Tibial nerve (tissue), 4 donors: ENCODE data around the gene MLLT6. TPM values are rescaled to one million over a fixed set of nuclear protein-coding genes. Genes with fewer than 3 reads are reported as not detected.

ENCODE experiments used
- DNase-seq, 2 donors: peaks; one replicate each; pipeline ENCODE4 v3.0.0-alpha.2; 2019; ENCODE audit warnings: low spot score in 2 of 2
- H3K27ac ChIP-seq, 4 donors: fragments of 200-600 bp; sonication (generic) in 3 of 4; one replicate each; pipeline ENCODE4 v1.5.1; 2017 to 2019; ENCODE audit warnings: mild to moderate bottlenecking in 1 of 4
- H3K27me3 ChIP-seq, 2 donors: fragments of 200-600 bp; sonication (generic) in 1 of 2; one replicate each; pipeline versions ENCODE4 v1.5.1 to v1.6.0; 2017 to 2019
- H3K36me3 ChIP-seq, 3 donors: fragments of 200-600 bp; sonication (generic); one replicate each; pipeline ENCODE4 v1.5.1; 2018 to 2019
- H3K4me1 ChIP-seq, 4 donors: fragments of 200-600 bp; sonication (generic) in 3 of 4; one replicate each; pipeline ENCODE4 v1.5.1; 2017 to 2019
- H3K4me3 ChIP-seq, 4 donors: fragments of 200-600 bp; sonication (generic) in 3 of 4; one replicate each; pipeline ENCODE4 v1.5.1; 2017 to 2019; ENCODE audit warnings: mild to moderate bottlenecking in 1 of 4, moderate library complexity in 1 of 4
- H3K9me3 ChIP-seq, 4 donors: fragments of 200-600 bp; sonication (generic) in 3 of 4; one replicate each; pipeline ENCODE4 v1.5.1; 2017 to 2019
- CTCF ChIP-seq, 5 experiments: fragments of 200-600 bp in 3 of 5; fragments of 450-650 bp in 2 of 5; sonication (generic) in 3 of 5; IDR thresholded peaks; one replicate each; pipeline ENCODE4 v1.5.1; 2016 to 2019; ENCODE audit warnings: antibody characterized with exemption in 5 of 5, mild to moderate bottlenecking in 3 of 5, moderate library complexity in 2 of 5
- EP300 ChIP-seq, 2 donors: sonication (generic); formaldehyde crosslinking; IDR thresholded peaks; one replicate each; pipeline ENCODE4 v1.6.1; 2017; ENCODE audit warnings: antibody characterized with exemption in 2 of 2, mild to moderate bottlenecking in 1 of 2
- POLR2A ChIP-seq, 2 donors: fragments of 450-650 bp; IDR thresholded peaks; one replicate each; pipeline ENCODE4 v1.6.1; 2017; ENCODE audit warnings: antibody characterized with exemption in 2 of 2, mild to moderate bottlenecking in 2 of 2, moderate library complexity in 2 of 2
- WGBS, 2 donors: methylation state at CpG; one replicate each; pipeline ENCODE4 v1.1.5; 2018; 5-methylcytosine and 5-hydroxymethylcytosine counted together
- total RNA-seq, 4 donors: library from RNA; depleted of rRNA; stranded (reverse); fragments of >200 nt; gene quantifications; one replicate each; pipeline ENCODE4 v1.1.0, GENCODE V29; 2016

The MLLT6 gene
- total RNA-seq, 4 donors from 2014 or later, result 83.9 to 185 (median 116) TPM

DNA sequence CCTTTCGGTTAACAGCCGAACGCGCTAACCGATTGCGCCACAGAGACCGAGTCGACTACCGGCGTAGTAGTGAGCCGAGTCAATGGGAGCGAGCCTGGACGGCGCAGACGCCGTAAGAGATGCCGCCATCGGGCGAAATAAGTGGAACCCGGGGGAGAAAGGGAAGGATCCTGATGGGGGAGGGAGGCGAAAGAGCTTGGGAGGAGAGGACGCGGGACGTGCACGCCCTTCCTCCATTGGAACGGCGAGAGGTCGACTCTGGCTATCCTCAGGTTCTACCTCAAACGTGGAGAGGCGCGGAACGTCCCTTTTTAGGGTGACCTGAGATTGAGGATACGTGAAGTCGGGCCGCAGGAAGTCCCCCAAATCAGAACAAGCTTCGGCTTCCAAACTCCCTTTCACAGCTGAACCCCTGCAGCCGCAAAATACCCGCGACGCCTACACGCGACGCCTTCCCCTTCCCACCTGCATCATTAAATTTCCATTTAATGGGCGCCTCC lies 46.8 kb downstream of the MLLT6 start:
- 0 to 1% methylated on average over 44 of the region's 44 CpGs for WGBS, 2 donors
- TF ChIP-seq CTCF (IDR thresholded peaks at IDR 0.05), result no peak
- no peak for TF ChIP-seq POLR2A (IDR thresholded peaks at IDR 0.05)
- no peak for TF ChIP-seq EP300 (IDR thresholded peaks at IDR 0.05)
- H3K36me3 ChIP-seq, result peaks cover 0 to 29% (median 4%) of the 10 kb centered on the region in 3 donors
- H3K4me3 ChIP-seq, result peak overlapping the region; percentile 67 to 87 (median 76)
- peak; percentile 73 to 81 for DNase-seq
- H3K27ac ChIP-seq, result peak overlapping the region; percentile 41 to 91 (median 88)
- H3K4me1 ChIP-seq, result peaks cover 0 to 63% (median 48%) of the 10 kb centered on the region in 4 donors
- H3K27me3 ChIP-seq, result peaks cover 0 to 3% of the 10 kb centered on the region in 2 donors
- H3K9me3 ChIP-seq, result no peaks in the 10 kb centered on the region

GRCh38 chr17:38752308-38753070 lies 47.4 kb downstream of the MLLT6 start, which contains the start of gene PSMB3:
TSS of gene PSMB3 (plus strand) at chr17:38752741. CDS start at chr17:38752827, 86 bp downstream.
- Histone ChIP-seq H3K27ac (peak within 1 kb of the TSS; percentile 41 to 93 (median 88)), H3K4me1 (peaks cover 0 to 60% (median 42%) of the 10 kb centered on the region in 4 donors), H3K27me3 (peaks cover 0 to 3% of the 10 kb centered on the region in 2 donors), H3K36me3 (peaks cover 0 to 35% (median 4%) of the 10 kb centered on the region in 3 donors), H3K9me3 (no peaks in the 10 kb centered on the region), H3K4me3 (peak within 1 kb of the TSS; percentile 67 to 87 (median 76))
- peak in 1 of 5 experiments; percentile 53 for TF ChIP-seq CTCF (IDR thresholded peaks at IDR 0.05)
- TF ChIP-seq EP300 (IDR thresholded peaks at IDR 0.05), result peak in 1 of 2 donors; percentile 89
- peak; percentile 5 to 28 for TF ChIP-seq POLR2A (IDR thresholded peaks at IDR 0.05)
- 0% methylated on average over 44 of the region's 44 CpGs for WGBS, 2 donors
- peak; percentile 96 to 99 for DNase-seq

GRCh38 chr17:38753071-38753506 lies 48.0 kb downstream of the MLLT6 start:
- no peak for DNase-seq
- Histone ChIP-seq H3K36me3 (peaks cover 0 to 41% (median 4%) of the 10 kb centered on the region in 3 donors), H3K9me3 (no peaks in the 10 kb centered on the region), H3K27ac (peak overlapping the region; percentile 39 to 93 (median 88)), H3K4me1 (peaks cover 0 to 60% (median 41%) of the 10 kb centered on the region in 4 donors), H3K27me3 (peaks cover 0 to 3% of the 10 kb centered on the region in 2 donors), H3K4me3 (peak overlapping the region; percentile 67 to 87 (median 76))
- TF ChIP-seq CTCF (IDR thresholded peaks at IDR 0.05), result no peak
- TF ChIP-seq EP300 (IDR thresholded peaks at IDR 0.05), result no peak
- TF ChIP-seq POLR2A (IDR thresholded peaks at IDR 0.05), result no peak
- WGBS, 2 donors, result 7 to 8% methylated on average over 22 of the region's 22 CpGs

DNA sequence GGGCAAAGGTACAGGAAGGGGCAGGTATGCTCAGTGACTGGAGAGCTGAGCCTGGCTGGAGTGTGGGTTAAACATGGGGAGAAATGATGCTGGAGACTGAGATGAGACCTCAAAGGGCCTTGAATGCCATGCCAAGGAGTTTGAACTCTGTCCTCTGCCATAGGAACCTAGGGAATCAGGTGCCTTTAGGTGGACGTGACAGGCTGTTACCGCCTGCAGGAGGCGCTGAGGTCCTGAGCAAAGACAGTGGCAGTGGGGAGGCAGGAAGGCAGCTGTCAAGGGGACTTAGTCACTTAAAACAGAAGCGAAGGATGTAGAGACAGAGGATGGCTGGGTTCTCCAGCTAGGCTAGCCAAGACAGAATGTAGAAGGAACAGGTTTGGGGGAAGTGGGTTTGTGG lies 56.5 kb downstream of the MLLT6 start:
- WGBS, 2 donors, result 66 to 78% methylated on average over 4 of the region's 4 CpGs
- Histone ChIP-seq H3K4me3 (no peak overlapping the region), H3K27ac (no peak overlapping the region), H3K4me1 (peaks cover 0 to 3% (median 0%) of the 10 kb centered on the region in 4 donors), H3K36me3 (peaks cover 0 to 100% (median 5%) of the 10 kb centered on the region in 3 donors), H3K9me3 (no peaks in the 10 kb centered on the region), H3K27me3 (no peaks in the 10 kb centered on the region)
- DNase-seq, result no peak
- TF ChIP-seq EP300 (IDR thresholded peaks at IDR 0.05) (no peak), CTCF (IDR thresholded peaks at IDR 0.05) (peak in 1 of 5 experiments; percentile 12)

GRCh38 chr17:38762231-38762630 lies 57.2 kb downstream of the MLLT6 start:
- Histone ChIP-seq H3K27ac (no peak overlapping the region), H3K9me3 (no peaks in the 10 kb centered on the region), H3K27me3 (no peaks in the 10 kb centered on the region), H3K4me3 (no peak overlapping the region), H3K4me1 (peaks cover 0 to 8% (median 0%) of the 10 kb centered on the region in 4 donors), H3K36me3 (peaks cover 0 to 100% (median 5%) of the 10 kb centered on the region in 3 donors)
- TF ChIP-seq EP300 (IDR thresholded peaks at IDR 0.05) (no peak), CTCF (IDR thresholded peaks at IDR 0.05) (no peak), POLR2A (IDR thresholded peaks at IDR 0.05) (no peak)
- WGBS, 2 donors, result 81 to 92% methylated on average over 3 of the region's 3 CpGs
- DNase-seq, result no peak
